NCI-H2029 treated with DMSO at 0.1 percent for 48 hours (cell line): ENCODE results near the gene ECT2L.

Source experiments
- DNase-seq: peaks from one replicate; lab custom pipeline; 2025; lab: John Stamatoyannopoulos, UW

The ECT2L gene, protein sequence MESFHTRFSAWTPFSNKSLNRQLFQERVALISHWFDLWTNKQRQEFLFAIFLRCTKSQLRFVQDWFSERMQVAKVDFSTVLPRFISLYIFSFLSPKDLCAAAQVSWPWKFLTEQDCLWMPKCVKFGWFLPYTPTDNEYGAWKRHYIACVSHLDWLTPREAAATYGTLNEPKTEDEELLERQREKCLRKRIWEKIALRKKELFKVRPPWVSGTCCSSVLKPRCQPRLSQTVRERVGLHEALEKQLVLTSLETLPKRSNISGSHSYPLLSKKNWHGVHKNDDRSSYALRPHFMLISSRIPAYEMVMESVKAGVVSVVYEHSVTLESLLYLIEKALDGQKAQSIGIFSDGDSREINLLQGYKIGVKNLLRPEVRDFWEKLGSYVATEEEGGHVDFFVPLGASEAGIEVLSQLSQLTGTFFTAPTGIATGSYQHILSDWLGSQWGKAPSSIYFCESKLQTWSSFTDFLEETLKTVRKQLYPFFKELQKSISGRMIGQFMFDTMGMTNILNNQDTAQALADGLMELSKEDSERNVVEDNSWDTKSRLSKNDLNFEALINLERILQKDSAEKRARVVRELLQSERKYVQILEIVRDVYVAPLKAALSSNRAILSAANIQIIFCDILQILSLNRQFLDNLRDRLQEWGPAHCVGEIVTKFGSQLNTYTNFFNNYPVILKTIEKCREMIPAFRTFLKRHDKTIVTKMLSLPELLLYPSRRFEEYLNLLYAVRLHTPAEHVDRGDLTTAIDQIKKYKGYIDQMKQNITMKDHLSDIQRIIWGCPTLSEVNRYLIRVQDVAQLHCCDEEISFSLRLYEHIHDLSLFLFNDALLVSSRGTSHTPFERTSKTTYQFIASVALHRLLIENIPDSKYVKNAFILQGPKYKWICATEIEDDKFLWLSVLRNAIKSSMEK

DNA sequence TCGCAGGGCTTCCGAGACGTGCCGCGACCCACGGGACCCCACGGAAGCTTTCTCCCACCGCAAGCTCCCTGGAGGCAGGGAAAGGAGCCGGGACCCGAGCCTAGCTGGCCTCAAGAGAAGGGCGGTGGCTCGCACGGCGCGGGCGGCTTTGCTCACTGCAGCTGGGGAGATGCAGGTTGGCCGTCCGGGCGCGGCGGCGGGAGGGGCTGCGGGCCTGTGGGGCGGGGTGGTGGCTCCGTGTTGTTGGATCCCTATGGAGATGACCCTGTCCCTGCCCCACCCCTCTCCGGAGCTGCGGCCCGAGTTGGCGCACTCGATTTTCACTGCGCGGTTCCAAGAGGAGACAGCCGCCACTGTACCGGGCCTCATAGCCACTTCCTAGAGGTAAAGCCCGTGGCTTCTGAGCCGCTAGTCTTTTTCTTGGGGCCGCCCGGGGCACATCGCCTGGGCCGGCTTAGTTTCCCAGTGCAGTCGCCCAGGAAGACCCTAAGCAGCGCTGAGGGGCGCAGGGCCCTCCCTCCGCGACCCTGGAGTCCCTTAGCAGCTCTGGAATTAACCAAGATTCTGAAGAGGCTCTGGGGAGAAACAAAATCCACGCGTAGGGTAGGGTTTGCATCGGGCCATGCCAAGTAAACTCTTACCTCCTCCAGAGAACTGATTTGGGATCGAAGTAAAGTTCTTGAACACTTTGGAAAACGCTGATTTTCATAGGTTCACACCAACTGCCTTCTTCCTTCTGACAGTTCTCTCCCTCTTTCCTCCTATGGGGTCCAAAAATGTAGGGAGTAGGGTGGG, at the start of gene ECT2L:
Gene ECT2L (plus strand): TSS at position 279 of the 795 bp plus-strand sequence. CDS start 17,188 bp downstream, outside the sequence.
- no peak for DNase-seq

DNA sequence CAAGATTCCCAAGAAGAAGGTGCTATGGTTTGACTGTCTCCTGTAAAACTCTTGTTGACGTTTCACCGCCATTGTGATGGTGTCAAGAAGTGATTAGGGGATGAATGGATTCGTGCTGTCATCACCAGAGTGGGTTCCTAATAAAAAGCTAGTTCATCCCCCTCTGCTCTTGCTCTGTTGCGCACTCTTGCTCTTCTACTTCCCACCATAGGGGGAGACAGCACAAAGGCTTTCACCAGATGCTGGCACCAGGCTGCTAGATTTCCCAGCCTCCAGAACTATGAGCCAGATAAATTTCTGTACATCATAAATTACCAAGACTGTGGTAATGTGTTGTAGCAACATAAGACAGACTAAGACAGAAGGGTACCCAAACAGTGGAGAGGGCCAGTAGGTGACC, 43.9 kb upstream of the ECT2L start:
- DNase-seq: no peak

DNA sequence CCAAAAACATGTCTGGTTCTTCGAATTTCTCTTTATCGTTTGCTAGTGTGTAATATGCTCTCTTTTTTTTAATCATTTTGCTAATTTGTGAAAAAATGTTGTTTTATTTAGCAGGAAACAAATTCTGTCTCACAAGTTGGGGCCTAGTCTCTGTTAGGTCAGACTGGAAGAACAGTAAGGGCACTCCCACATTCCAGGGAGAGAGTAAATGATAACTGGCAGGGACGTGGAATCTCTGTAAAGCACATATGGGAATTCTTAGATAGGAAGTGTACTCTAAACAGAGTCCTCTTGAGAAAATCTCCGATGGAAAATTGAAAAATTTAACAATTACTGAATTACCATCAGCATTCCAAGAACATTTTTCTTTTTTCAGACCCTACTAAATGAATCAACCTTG, 38.8 kb upstream of the ECT2L start:
- no peak for DNase-seq

DNA sequence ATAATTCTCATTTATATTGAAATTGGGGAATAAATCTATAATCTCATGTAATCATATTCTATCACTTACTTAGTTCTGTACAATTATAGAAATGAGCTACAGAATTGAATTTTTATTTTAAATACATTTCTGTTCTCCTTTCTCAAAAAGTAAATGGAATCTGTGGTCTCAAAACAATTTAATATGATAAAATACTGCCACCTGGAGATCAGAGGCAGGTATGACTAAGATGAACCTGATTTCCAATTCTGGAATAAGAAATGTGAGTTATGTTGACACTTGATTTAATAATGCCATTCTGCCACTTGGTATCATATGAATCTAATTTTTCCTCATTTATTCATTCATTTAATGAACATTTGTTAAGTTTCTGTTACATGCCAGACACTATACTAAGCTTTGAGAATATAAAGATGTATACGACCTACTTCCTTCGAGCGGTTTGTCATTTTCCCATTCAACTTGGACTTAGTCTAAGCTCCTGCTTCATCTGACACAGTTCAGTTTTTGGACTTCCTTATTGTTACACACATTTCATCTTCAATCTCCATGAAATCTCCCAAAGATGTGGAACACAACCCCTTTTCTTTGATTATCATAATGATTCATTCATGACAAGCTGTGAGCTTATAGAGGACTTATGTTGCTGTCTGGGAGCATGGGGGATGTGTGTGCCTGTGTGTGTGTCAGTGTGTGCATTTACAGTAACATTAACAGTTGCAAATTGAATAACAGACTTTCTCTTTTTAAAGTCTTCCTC, 29.8 kb upstream of the ECT2L start:
- no peak for DNase-seq

DNA sequence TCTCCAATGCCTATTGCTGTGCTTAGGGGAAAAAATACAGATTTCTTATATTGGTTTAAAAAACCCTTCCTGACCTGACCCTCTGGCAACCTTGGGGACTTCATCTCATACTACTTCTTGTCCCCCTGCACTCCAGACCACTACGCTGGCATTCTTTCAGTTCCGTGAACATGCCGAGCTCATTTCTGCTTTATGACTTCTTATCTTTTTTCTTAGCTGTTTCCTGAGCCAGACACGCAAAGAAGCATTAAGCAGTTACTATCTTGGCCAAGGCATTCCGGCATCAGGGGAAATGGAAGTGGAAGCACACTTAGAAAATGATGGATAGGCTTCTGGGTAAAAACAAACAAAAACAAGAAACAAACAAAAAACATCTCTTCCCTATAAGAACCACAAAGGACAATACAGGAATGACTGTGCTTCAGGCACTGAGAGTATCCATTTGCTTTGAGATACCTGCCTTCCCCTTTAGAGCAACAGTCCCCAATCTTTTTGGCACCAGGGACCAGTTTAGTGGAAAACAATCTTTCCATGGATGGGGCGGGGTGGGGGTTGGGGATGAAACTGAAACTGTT, 26.7 kb upstream of the ECT2L start:
- DNase-seq: no peak

DNA sequence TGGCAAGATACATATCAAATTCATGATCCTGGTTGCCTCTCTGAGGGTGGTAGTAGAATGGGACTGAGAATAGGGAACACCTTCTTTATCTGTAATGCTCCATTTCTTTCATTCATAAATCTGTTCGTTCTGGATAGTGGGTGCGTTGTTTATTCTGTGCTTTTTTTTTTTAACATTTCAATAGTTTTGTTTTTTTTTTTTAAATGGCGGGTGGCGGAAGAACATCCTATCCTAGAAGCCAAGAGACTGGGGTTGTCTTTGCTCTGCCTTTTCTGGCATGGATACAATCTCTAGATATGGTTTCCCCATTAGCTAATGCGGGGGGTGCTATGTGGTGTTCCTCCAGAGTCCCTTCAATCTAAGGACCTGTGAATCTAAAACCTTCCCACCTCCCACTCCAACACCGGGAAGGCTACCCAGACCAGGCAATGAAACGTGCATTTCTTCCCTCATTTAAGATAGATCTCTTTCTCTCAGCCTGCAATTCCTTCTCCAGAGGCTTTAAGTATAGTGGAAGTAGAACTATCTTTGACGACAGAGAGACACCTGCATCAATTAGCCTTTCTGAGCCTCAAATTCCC, 23.2 kb upstream of the ECT2L start:
- DNase-seq: no peak

DNA sequence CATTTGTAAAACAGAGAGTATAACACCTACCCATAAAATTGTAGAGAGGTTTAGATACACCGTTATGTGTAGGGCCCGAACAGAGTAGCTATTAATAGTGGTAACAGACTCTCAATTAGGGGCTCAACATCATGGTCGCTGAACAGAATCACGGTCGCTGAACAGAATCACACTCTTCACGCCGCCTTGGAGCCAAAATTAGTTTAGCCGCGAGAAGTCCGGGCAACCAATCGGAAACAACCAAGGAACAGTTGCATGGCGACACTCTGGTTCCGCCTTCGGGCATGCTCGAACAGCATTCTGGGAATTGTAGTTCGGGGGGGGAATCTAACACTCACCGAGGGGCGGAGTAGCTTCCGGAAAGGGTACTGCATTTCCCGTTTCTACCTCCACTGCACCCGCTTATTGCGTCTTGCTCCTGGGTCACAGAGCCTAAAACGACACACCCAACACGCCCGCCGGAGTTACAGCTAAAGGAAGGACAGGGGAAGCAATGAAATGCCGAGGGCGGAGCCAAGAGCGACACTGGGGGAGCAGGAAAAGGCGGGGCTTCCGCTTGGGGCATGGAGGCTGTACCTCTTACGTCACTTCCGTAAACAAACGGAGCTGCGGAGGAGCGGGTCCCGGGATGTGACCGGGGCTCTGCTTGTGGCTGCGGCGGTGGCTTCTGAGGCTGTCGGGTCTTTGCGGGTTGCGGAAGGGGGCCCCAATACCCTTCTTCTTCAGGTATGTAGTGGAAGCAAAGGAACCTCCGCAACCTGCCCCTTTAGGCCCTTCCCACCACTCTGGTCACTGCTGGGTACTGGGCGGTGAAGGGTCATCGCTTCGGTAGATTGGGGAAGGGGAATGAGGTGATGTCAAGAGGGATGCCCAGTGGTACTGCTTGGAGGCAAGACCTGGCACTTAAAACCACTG, 22.5 kb upstream of the ECT2L start, which contains the start of gene CCDC28A:
Gene CCDC28A (plus strand): TSS at position 593 of the 915 bp plus-strand sequence. CDS start 2,352 bp downstream, outside the sequence.
- peak; percentile 72 for DNase-seq

DNA sequence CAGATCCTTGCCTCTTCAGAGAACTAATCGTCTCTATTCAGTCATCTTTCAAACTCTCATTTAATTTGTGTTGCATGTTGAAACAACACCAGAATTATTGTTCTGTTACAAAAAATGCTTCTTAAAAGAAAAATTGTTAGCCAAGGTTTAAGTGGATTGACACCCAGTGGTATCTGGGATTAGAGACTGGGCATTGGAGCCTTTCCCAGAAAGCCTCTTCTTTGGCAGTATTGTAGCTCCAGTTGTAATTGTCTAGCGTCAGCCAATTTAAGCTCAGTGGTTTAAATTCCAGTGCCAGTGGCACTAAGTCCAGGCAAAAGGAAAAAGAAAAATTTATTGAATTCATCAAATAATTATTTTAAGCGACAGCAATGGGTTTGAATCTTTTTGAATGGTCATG, 21.5 kb upstream of the ECT2L start:
- no peak for DNase-seq

DNA sequence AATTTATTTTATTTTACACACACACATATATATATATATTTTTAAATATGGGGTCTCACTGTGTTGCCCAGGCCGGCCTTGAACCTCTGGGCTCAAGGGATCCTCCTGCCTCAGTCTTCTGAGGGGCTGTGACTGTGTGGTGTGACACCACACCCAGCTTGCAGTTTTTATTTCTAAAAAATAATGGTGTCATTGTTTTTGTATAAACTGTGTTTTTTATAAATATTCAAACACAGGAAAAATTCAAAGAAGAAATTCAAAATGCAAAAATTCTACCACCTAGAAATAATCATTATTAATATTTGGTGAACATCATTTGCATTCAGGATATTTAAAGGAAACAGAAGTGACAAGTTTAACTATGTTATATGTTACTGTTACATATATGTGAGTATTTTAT, 19.2 kb upstream of the ECT2L start:
- DNase-seq: no peak

DNA sequence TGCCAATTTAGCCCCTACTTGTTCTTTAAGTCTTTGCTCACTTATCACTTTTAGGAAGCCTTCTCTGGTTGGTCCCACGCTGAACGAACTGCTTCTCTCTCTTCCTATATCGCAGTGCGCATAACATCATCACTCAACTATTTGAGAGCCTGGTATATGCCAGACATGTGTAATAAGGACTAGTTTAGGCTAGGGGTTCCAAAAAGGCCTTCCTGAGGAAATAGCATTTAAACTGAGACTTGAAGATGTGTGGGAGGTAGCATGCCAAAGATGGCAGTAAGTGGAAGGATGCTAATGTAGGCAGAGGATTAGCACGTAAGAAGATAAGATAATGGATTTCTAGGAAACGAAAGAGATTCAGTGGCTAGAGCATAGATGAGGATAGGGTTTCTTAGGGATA, 17.6 kb upstream of the ECT2L start:
- no peak for DNase-seq

DNA sequence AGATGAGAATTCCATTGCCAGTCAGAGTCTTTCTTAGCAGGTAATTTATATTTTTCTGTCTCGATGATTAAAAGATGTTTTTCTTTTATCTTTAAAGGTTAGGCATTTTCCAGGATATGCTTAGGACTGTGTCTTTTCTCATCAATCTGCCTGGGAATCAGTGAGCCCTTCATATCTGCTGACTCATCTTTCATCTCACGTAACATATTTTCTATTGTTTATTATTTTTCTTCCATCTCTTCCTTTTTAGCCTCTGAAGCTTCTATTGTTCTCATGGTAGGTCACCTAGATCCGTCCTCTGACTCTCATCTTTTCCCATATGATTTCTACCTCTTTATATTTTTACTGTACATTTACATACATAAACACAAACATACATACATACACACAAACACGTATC, 13.6 kb upstream of the ECT2L start:
- no peak for DNase-seq

DNA sequence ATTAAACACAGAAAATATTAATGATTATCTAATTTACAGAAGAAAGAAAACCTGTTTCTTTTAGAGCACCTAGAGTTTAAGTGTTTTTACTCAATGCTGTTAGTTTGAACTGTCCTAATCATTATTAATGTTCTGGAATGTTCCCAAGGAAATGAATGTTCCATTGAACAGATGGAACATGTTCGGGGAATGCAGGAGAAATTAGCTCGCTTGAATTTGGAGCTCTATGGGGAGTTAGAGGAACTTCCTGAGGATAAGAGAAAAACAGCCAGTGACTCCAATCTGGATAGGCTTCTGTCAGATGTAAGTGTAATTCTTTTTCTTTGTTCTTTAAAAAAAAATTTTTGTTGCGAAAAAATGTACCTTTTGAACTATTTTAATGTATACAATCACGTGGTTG, 10.8 kb upstream of the ECT2L start:
- no peak for DNase-seq

DNA sequence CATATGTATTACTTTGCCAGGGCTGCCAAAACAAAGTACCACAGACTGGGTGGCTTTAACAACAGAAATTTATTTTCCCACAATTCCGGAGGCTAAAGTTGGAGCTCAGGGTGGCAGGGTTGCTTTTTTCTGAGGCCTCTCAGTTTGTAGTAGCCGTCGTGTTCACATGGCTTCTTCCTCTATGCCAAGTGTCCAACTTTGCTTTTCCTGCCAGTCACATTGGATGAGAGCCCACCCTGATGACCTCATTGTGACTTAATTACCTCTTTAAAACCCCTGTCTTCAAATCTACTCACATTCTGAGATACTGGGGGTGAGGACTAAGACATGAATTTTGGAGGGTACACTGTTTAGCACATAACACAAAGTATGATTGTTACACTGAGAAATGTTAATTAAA, 9.9 kb upstream of the ECT2L start:
- DNase-seq: no peak

DNA sequence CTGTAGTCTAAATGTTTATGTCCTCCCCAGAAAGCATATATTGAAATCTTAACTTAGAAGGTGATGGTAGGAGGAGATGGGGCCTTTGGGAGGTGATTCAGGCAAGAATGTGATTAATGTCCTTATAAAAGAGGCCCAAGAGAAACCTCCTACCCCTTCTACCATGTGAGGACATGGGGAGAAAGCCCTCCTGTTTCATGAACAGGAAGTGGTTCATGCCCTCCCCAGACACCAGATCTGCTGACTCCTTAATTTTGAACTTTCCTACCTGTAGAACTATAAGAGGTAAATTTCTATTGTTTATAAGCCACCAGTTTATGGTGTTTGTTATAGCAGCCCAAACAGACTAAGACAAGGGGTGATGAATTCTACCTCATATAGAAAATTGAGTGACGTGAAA, 8.7 kb upstream of the ECT2L start:
- no peak for DNase-seq

DNA sequence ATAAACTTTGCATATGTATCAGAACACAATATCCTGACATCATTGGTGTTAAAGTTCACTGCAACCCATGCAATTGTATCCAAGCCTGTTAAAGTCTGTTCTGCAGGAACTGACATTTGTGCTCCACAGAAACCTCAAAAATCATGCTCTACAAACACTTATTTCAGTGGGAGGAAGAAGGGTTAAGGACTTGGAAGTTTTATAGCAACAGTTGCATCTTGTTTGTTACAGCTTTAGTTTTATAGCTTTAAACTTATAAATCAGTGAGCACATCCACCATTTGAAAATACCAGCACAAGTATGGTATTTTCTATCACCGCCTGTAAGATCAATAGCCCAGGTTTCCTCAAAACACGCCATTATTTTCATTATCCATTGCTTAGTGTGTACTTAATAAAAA, 884 bp downstream of the ECT2L start:
- DNase-seq: no peak

DNA sequence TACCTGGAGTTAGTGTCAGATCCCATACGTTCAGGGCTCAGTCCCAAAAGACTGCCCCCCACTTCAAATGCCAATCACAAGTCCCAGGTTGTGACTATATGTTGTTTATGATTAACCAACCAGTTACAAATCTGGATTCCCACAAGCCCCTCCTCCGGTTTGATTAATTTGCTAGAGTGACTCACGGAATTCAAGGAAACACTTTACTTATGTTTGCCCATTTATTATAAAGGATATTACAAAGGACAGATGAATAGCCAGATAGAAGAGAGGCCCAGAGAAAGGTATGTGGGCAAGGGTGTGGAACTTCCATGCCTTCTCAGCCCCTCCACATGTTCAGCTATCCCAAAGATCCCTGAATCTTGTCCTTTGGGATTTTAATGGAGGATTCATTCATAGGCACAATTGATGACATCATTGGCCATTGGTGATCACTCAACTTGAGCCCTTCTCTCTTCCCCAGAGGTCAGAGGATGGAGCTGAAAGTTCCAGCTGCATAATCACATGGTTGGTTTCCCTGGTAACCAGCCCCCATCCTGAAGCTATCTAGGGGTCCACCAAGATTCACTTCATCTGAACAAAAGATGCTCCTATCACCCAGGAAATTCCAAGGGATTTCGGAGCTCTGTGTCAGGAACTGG, 2.0 kb downstream of the ECT2L start:
- no peak for DNase-seq

DNA sequence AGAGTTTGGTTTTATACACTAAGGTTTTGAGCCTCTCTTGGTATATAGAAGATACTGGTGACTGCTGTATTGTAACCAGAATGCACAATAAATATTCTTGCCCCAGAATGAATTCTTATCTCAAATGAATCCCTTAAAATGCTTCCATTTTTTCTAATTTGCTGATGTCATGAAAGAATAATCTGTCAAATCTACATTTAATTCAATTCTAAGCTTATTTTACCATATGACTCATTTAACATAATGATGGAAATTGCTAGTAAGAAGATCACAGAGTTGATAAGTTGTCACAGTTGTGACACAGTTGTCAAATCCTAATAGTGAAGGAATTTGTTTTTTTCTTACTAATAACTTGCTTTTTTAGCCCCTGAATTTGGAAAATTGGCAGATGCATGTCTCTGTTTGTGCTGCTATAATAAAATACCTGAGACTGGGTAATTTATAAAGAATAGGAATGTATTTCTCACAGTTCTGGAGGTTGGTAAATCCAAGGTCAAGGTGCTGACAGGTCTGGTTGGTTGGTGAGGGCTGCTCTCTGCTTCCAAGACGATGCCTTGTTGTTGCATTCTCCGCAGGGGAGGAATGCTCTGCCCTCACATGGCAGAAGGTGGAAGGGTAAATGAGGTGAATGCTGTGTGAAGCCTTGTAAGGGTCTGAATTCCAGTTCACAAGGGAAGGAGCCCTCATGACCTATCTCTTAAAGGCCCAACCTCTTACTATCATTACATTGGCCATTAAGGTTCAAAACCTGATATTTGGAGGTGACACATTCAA, 4.7 kb downstream of the ECT2L start:
- no peak for DNase-seq

DNA sequence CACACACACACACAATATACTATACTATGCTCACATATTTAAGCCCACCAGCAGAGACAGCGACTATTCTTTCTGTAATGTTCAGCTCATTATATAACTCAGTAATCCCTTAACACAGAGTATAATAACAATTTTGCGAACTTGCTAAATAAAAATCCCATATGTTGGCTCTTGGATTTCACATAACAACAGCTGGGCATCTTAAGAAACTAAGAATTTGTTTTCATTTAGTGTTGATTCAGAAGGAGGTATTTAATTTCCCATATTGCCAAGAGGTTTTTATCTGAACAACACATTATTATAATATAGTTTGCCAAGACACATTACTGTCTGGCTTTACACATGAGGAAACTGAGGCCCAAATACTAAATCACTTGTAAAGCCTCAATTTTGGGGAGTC, 7.4 kb downstream of the ECT2L start:
- DNase-seq: no peak
